Measurements from ENCODE around the gene TMEM88. TPM values are rescaled to one million over a fixed set of nuclear protein-coding genes. Genes with fewer than 3 reads are reported as not detected.
A peak's percentile ranks its signal among the peaks of the same experiment; 100 is the strongest.

TMEM88 gene
- total and polyA plus RNA-seq, 2 of the 13 experiments (the other 11 are each of a cell fraction or from before 2014, with no cell fraction given): 0.31 to 0.66 TPM

- peak; percentile 25; the same call in 1 of the 2 replicates for TF ChIP-seq ISL2 (CRISPR knock-in tag; IDR thresholded peaks at IDR 0.05)
- peak; percentile 24; the same call in 1 of the 2 replicates for TF ChIP-seq NR2C2 (CRISPR knock-in tag; IDR thresholded peaks at IDR 0.05; ENCODE audit: borderline replicate concordance)
- TF ChIP-seq MEIS1 (CRISPR knock-in tag; IDR thresholded peaks at IDR 0.05; ENCODE audit: borderline replicate concordance): peak; percentile 42; the same call in 1 of the 2 replicates
- no peak for TF ChIP-seq ELK4 (CRISPR knock-in tag; IDR thresholded peaks at IDR 0.05; ENCODE audit: borderline replicate concordance)
- no peak for TF ChIP-seq ZBTB25 (CRISPR knock-in tag; IDR thresholded peaks at IDR 0.05)
- no peak for TF ChIP-seq FOXO1 (CRISPR knock-in tag; IDR thresholded peaks at IDR 0.05)
- TF ChIP-seq SSRP1 (CRISPR knock-in tag; IDR thresholded peaks at IDR 0.05): no peak; the same call in 1 of the 2 replicates
- TF ChIP-seq NBN (conservative IDR thresholded peaks at IDR 0.05): no peak
- no peak for TF ChIP-seq ZNF24 (IDR thresholded peaks at IDR 0.05)
- TF ChIP-seq ZNF572 (CRISPR knock-in tag; IDR thresholded peaks at IDR 0.05): no peak
- TF ChIP-seq NFYB (CRISPR knock-in tag; IDR thresholded peaks at IDR 0.05): no peak
- no peak; the same call in 1 of the 2 replicates for TF ChIP-seq UBTF (CRISPR knock-in tag; IDR thresholded peaks at IDR 0.05)
- 0 out of 2 replicates have a peak, but pooled peaks have one; percentile 23 for TF ChIP-seq ZNF160 (CRISPR knock-in tag; IDR thresholded peaks at IDR 0.05)
- TF ChIP-seq, protein P1, sequence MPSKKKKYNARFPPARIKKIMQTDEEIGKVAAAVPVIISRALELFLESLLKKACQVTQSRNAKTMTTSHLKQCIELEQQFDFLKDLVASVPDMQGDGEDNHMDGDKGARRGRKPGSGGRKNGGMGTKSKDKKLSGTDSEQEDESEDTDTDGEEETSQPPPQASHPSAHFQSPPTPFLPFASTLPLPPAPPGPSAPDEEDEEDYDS (CRISPR knock-in tag; IDR thresholded peaks at IDR 0.05): no peak
- TF ChIP-seq BCLAF1 (IDR thresholded peaks at IDR 0.05): no peak
- TF ChIP-seq KDM5A (IDR thresholded peaks at IDR 0.05; ENCODE audit: borderline replicate concordance, low read length): peak; percentile 73; the same call in 1 of the 2 replicates
- TF ChIP-seq, protein P2, sequence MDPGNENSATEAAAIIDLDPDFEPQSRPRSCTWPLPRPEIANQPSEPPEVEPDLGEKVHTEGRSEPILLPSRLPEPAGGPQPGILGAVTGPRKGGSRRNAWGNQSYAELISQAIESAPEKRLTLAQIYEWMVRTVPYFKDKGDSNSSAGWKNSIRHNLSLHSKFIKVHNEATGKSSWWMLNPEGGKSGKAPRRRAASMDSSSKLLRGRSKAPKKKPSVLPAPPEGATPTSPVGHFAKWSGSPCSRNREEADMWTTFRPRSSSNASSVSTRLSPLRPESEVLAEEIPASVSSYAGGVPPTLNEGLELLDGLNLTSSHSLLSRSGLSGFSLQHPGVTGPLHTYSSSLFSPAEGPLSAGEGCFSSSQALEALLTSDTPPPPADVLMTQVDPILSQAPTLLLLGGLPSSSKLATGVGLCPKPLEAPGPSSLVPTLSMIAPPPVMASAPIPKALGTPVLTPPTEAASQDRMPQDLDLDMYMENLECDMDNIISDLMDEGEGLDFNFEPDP (CRISPR knock-in tag; conservative IDR thresholded peaks at IDR 0.05): no peak
- no peak for TF ChIP-seq FOXK1 (CRISPR knock-in tag; IDR thresholded peaks at IDR 0.05; ENCODE audit: borderline replicate concordance, low read depth)
- no peak for TF ChIP-seq ZNF790 (CRISPR knock-in tag; IDR thresholded peaks at IDR 0.05; ENCODE audit: borderline replicate concordance)
- TF ChIP-seq ETS1 (CRISPR knock-in tag; IDR thresholded peaks at IDR 0.05): no peak
Measured at GRCh38 chr17:7841915-7842379, 12.9 kb upstream of the TMEM88 start (continued).

Measured in HepG2 (cell line).